Trophoblast cell (in vitro differentiated cells and primary cell): ENCODE data around the gene UGT1A5.

Source experiments
- DNase-seq, 2 donors: peaks; one replicate each; pipeline ENCODE4 v3.0.0-alpha.2; 2016
- H2AFZ ChIP-seq: 2 replicates; pipeline ENCODE4 v1.6.1; 2013; ENCODE audit warnings: low read length, moderate library complexity, mild to moderate bottlenecking; ENCODE audit not compliant: insufficient read depth, poor library complexity
- H2AK5ac ChIP-seq: 2 replicates; pipeline ENCODE4 v1.6.1; 2013; ENCODE audit warnings: mild to moderate bottlenecking, low read length
- H2BK120ac ChIP-seq: 2 replicates; pipeline ENCODE4 v1.6.1; 2013; ENCODE audit warnings: low read length, mild to moderate bottlenecking, moderate library complexity; ENCODE audit not compliant: insufficient read depth, poor library complexity
- H2BK12ac ChIP-seq: 2 replicates; pipeline ENCODE4 v1.6.1; 2013; ENCODE audit warnings: mild to moderate bottlenecking, low read length, moderate library complexity
- H2BK5ac ChIP-seq: 2 replicates; pipeline ENCODE4 v1.6.1; 2013; ENCODE audit warnings: low read length, low read depth, moderate library complexity, mild to moderate bottlenecking; ENCODE audit not compliant: poor library complexity
- H3K14ac ChIP-seq: 2 replicates; pipeline ENCODE4 v1.6.1; 2013; ENCODE audit warnings: mild to moderate bottlenecking, low read length
- H3K18ac ChIP-seq: 2 replicates; pipeline ENCODE4 v1.6.1; 2013; ENCODE audit warnings: mild to moderate bottlenecking, low read length
- H3K23ac ChIP-seq: 2 replicates; pipeline ENCODE4 v1.6.1; 2013; ENCODE audit warnings: low read length
- H3K27ac ChIP-seq: 2 replicates; pipeline ENCODE4 v1.5.1; 2013; ENCODE audit warnings: low read depth, mild to moderate bottlenecking, inconsistent platforms, low read length, moderate library complexity
- H3K27me3 ChIP-seq: 2 replicates; pipeline ENCODE4 v1.6.1; 2013; ENCODE audit warnings: inconsistent platforms, mild to moderate bottlenecking, low read length, moderate library complexity; ENCODE audit not compliant: insufficient read depth
- H3K36me3 ChIP-seq, 2 experiments: 1 replicate in 1 of 2; 2 replicates in 1 of 2; pipeline ENCODE4 v1.6.1; 2013; ENCODE audit warnings: low read length in 2 of 2, mild to moderate bottlenecking in 2 of 2, moderate library complexity in 1 of 2; ENCODE audit not compliant: insufficient read depth in 2 of 2, control insufficient read depth in 1 of 2
- H3K4ac ChIP-seq: 2 replicates; pipeline ENCODE4 v1.6.1; 2013; ENCODE audit warnings: low read depth, mild to moderate bottlenecking, low read length, moderate library complexity
- H3K4me1 ChIP-seq, 2 experiments: 1 replicate in 1 of 2; 2 replicates in 1 of 2; pipeline ENCODE4 v1.6.1; 2013; ENCODE audit warnings: low read length in 2 of 2, mild to moderate bottlenecking in 2 of 2, moderate library complexity in 1 of 2; ENCODE audit not compliant: insufficient read depth in 2 of 2, control insufficient read depth in 1 of 2
- H3K4me2 ChIP-seq: 2 replicates; pipeline ENCODE4 v1.6.1; 2013; ENCODE audit warnings: inconsistent platforms, mild to moderate bottlenecking, low read length, moderate library complexity
- H3K4me3 ChIP-seq: 2 replicates; pipeline ENCODE4 v1.5.1; 2013; ENCODE audit warnings: mild to moderate bottlenecking, low read depth, low read length, inconsistent platforms
- H3K79me1 ChIP-seq: one replicate; pipeline ENCODE4 v1.6.1; 2013; ENCODE audit warnings: low read length
- H3K79me2 ChIP-seq: 2 replicates; pipeline ENCODE4 v1.6.1; 2013; ENCODE audit warnings: low read length, mild to moderate bottlenecking; ENCODE audit not compliant: control insufficient read depth, insufficient read depth, poor library complexity
- H3K9ac ChIP-seq: 2 replicates; pipeline ENCODE4 v1.6.1; 2013; ENCODE audit warnings: mild to moderate bottlenecking, low read length
- H3K9me3 ChIP-seq: 2 replicates; pipeline ENCODE4 v1.6.1; 2013; ENCODE audit warnings: low read depth, mild to moderate bottlenecking, control low read depth, inconsistent platforms, low read length; ENCODE audit not compliant: insufficient read depth
- H4K12ac ChIP-seq: 2 replicates; pipeline ENCODE4 v1.6.1; 2013; ENCODE audit warnings: low read depth, mild to moderate bottlenecking, low read length, moderate library complexity
- H4K8ac ChIP-seq: 2 replicates; pipeline ENCODE4 v1.6.1; 2013; ENCODE audit warnings: low read depth, mild to moderate bottlenecking, low read length, moderate library complexity
- H4K91ac ChIP-seq: one replicate; pipeline ENCODE4 v1.6.1; 2013; ENCODE audit warnings: low read depth, mild to moderate bottlenecking, low read length, moderate library complexity
- WGBS: extraction: QIAGEN DNeasy Blood & Tissue Kit; methylation state at CpG from one replicate; pipeline ENCODE4 v1.1.7; 2013; ENCODE audit warnings: missing lambda C conversion rate; ENCODE audit not compliant: insufficient read length, insufficient coverage; ENCODE audit errors: extremely low coverage; 5-methylcytosine and 5-hydroxymethylcytosine counted together

UGT1A5 gene

DNA sequence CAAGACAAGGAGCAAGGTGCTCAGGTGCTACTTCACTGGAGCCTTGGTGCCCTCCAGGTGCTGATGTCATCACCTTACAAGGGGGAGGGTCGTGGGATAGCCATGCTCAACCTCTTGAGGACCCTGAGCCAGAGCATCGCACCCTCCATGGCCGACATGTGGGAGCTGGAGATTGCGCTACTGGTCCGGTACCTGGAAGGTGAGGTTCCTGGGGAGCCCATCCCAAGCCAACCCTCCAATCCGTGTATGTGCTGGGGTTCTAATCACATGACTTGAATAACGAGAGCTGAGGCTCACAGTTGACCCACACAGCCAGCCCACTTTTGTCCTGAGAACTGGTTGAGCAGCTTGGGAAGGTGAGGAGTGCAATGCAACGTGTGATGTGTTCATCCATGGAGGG is 91.3 kb downstream of the UGT1A5 start:
- H3K27ac ChIP-seq = no peak overlapping the region
- H3K14ac ChIP-seq = no peak overlapping the region
- no peak overlapping the region for H2BK12ac ChIP-seq
- no peak overlapping the region for H3K18ac ChIP-seq
- H3K4me3 ChIP-seq = no peak overlapping the region
- H3K23ac ChIP-seq = no peak overlapping the region
- H3K4me2 ChIP-seq = no peak overlapping the region
- no peaks in the 10 kb centered on the region for H3K79me1 ChIP-seq
- H3K4me1 ChIP-seq = no peaks in the 10 kb centered on the region
- no peak overlapping the region for H4K91ac ChIP-seq
- H3K9ac ChIP-seq = no peak overlapping the region
- H4K8ac ChIP-seq = no peak overlapping the region
- peaks cover 13% of the 10 kb centered on the region for H3K9me3 ChIP-seq
- no peaks in the 10 kb centered on the region for H3K79me2 ChIP-seq
- no peak overlapping the region for H4K12ac ChIP-seq
- H2BK120ac ChIP-seq = no peak overlapping the region
- H2AFZ ChIP-seq = no peak overlapping the region
- WGBS = no CpG with 5 or more reads among the region's 8 CpGs
- no peaks in the 10 kb centered on the region for H3K27me3 ChIP-seq
- no peak overlapping the region for H2BK5ac ChIP-seq
- H2AK5ac ChIP-seq = no peak overlapping the region
- DNase-seq = no peak
- no peak overlapping the region for H3K4ac ChIP-seq
- H3K36me3 ChIP-seq = no peaks in the 10 kb centered on the region

DNA sequence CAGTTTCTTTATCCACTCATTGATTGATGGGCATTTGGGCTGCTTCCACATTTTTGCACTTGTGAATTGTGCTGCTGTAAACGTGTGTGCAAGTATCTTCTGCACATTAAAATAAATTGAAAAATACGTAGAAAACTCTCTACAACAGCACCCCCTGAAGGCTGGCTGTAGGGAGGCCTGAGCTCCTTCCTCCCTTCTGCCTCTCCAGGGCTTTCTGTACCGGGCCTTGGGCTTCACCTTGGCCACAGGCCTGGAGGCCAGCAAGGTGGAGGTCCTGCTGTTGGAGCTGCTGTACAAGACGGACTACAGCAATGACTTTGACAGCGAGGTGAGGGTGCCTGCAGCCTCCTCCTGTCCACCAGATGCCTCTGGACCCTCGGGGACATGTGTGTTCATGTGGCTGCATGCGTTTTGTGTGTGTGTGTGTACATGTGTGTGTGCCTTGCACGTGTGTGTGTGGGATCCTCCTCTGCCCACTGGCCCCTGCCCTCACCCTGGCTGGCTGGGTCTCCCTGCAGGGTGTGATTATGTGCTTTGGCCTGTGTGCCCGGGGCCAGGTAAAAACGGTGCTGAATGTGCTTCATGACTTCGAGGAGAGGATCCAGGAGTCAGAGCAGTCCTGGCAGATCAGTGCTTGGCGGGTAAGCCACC is 94.6 kb downstream of the UGT1A5 start:
- Histone ChIP-seq H2BK120ac (no peak overlapping the region), H3K79me1 (no peaks in the 10 kb centered on the region), H2BK5ac (no peak overlapping the region), H4K12ac (no peak overlapping the region), H2BK12ac (no peak overlapping the region), H3K4me3 (peak overlapping the region; percentile 0), H3K4me2 (no peak overlapping the region), H3K9ac (no peak overlapping the region), H3K27me3 (no peaks in the 10 kb centered on the region), H3K23ac (no peak overlapping the region), H2AK5ac (no peak overlapping the region), H3K18ac (no peak overlapping the region), H4K91ac (no peak overlapping the region), H3K79me2 (no peaks in the 10 kb centered on the region), H3K14ac (no peak overlapping the region), H3K27ac (no peak overlapping the region), H3K4me1 (no peaks in the 10 kb centered on the region), H4K8ac (no peak overlapping the region), H3K9me3 (peaks cover 14% of the 10 kb centered on the region), H2AFZ (no peak overlapping the region), H3K36me3 (no peaks in the 10 kb centered on the region), H3K4ac (no peak overlapping the region)
- DNase-seq = peak in 1 of 2 donors; percentile 1
- WGBS = no CpG with 5 or more reads among the region's 12 CpGs

- Histone ChIP-seq H2BK5ac (no peak overlapping the region), H3K79me2 (no peaks in the 10 kb centered on the region), H4K12ac (no peak overlapping the region), H3K9ac (no peak overlapping the region), H3K14ac (no peak overlapping the region), H3K79me1 (no peaks in the 10 kb centered on the region), H3K27ac (no peak overlapping the region), H3K4ac (no peak overlapping the region), H2BK120ac (no peak overlapping the region), H3K4me1 (no peaks in the 10 kb centered on the region), H3K36me3 (no peaks in the 10 kb centered on the region), H2AK5ac (no peak overlapping the region), H3K18ac (no peak overlapping the region), H3K9me3 (peaks cover 14% of the 10 kb centered on the region), H4K8ac (no peak overlapping the region), H3K23ac (no peak overlapping the region), H2AFZ (no peak overlapping the region), H3K4me2 (no peak overlapping the region), H3K27me3 (no peaks in the 10 kb centered on the region), H4K91ac (no peak overlapping the region), H3K4me3 (no peak overlapping the region), H2BK12ac (no peak overlapping the region)
- DNase-seq = no peak
- WGBS = no CpG with 5 or more reads among the region's 10 CpGs
Measured at GRCh38 chr2:233807966-233808935, 95.5 kb downstream of the UGT1A5 start.

DNA sequence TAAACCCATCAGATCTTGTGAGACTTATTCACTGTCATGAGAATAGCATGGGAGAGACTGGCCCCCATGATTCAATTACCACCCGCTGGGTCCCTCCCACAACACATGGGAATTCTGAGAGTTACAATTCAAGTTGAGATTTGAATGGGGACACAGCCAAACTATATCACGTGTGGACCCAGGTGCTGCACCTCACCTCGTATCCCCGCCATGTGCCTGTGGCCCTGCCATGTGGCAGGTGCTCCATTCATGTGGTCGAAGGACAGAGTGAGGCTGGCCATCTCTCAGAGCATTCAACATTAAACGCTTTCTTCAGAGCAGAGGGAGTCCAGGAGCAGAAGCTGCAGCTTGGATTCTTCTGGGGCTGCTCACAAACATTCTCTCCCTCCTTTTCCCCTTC is 97.7 kb downstream of the UGT1A5 start:
- Histone ChIP-seq H3K14ac (no peak overlapping the region), H4K91ac (no peak overlapping the region), H2BK12ac (no peak overlapping the region), H3K27me3 (no peaks in the 10 kb centered on the region), H2AFZ (no peak overlapping the region), H2BK120ac (no peak overlapping the region), H2BK5ac (no peak overlapping the region), H3K4me3 (no peak overlapping the region), H3K79me2 (no peaks in the 10 kb centered on the region), H3K18ac (no peak overlapping the region), H4K12ac (no peak overlapping the region), H3K4me1 (no peaks in the 10 kb centered on the region), H3K36me3 (no peaks in the 10 kb centered on the region), H3K4ac (no peak overlapping the region), H3K27ac (no peak overlapping the region), H3K9me3 (peaks cover 12% of the 10 kb centered on the region), H4K8ac (no peak overlapping the region), H3K23ac (no peak overlapping the region), H3K79me1 (no peaks in the 10 kb centered on the region), H2AK5ac (no peak overlapping the region), H3K4me2 (no peak overlapping the region), H3K9ac (no peak overlapping the region)
- no peak for DNase-seq
- WGBS = no CpG with 5 or more reads among the region's 6 CpGs
